Fibroblast of peridontal ligament (primary cell): ENCODE results near the gene MLST8.

Experiments
- DNase-seq: peaks from one replicate; pipeline ENCODE4 v3.0.0-alpha.2; 2010; ENCODE audit errors: extremely low read depth

The MLST8 gene

DNA sequence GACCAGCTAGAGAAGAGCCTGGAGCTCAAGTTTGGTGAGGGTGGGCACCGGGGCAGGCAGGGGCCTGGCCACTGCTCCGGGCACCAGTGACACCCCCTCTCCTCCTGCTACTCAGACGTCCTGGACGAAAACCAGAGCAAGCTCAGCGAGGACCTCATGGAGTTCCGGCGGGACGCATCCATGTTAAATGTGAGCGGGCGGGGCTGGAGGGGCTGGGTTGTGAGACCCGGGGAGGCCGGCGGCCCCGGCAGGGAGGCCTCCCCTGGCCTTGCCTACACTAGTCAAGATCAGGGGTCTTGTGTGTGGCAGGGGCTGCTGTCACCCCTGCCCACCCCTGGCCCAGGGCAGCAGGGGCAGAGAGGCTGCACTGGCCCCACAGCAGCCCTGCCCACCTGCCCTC is 31.9 kb upstream of the MLST8 start:
- no peak for DNase-seq

DNA sequence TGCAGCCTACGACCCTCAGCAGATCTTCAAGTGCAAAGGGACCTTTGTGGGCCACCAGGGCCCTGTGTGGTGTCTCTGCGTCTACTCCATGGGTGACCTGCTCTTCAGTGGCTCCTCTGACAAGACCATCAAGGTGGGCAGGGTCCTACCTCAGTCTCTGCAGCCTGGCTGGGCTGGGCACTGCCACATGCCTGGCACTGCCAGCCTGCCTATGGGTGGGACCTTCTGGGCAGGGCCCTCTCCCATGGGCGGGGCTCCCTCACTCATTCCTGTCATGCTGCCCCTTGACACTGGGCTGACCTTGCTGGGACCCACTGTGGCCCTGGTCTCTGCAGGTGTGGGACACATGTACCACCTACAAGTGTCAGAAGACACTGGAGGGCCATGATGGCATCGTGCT is 31.3 kb upstream of the MLST8 start:
- no peak for DNase-seq

GRCh38 chr16:2174396-2175131 is 30.7 kb upstream of the MLST8 start:
- DNase-seq = no peak

- DNase-seq = no peak
These were observed 29.8 kb upstream of the MLST8 start for GRCh38 chr16:2175454-2175853.

DNA sequence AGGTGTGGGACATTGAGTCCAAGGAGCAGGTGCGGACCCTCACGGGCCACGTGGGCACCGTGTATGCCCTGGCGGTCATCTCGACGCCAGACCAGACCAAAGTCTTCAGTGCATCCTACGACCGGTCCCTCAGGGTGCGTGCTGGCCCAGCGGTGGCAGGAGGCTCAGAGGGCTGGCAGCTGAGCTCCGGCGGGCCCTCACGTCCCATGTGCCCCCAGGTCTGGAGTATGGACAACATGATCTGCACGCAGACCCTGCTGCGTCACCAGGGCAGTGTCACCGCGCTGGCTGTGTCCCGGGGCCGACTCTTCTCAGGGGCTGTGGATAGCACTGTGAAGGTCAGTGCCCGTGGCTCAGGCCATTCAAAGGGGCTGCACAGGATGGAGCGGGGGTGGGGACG is 29.2 kb upstream of the MLST8 start:
- DNase-seq = no peak

GRCh38 chr16:2177101-2177500 is 28.2 kb upstream of the MLST8 start:
- no peak for DNase-seq

DNA sequence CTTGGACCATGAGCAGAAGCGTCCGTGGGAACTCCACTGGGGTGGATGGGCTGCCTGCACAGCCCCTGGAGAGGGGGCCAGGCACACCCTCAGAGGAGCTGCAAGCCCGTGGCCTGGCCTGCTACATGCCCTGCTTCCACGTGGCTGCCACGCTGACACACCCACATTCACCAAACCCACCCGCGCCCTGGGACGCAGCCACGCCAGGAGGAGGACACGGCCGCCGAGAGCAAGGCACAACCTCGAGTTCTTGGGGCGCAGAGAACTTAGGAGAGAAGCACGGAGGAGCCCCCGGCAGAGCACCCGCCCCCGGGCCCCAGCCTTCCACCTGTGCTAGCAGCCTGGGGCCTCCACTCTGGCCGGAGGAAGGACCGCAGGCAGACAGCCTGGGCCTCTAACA is 27.7 kb upstream of the MLST8 start:
- DNase-seq = no peak

DNA sequence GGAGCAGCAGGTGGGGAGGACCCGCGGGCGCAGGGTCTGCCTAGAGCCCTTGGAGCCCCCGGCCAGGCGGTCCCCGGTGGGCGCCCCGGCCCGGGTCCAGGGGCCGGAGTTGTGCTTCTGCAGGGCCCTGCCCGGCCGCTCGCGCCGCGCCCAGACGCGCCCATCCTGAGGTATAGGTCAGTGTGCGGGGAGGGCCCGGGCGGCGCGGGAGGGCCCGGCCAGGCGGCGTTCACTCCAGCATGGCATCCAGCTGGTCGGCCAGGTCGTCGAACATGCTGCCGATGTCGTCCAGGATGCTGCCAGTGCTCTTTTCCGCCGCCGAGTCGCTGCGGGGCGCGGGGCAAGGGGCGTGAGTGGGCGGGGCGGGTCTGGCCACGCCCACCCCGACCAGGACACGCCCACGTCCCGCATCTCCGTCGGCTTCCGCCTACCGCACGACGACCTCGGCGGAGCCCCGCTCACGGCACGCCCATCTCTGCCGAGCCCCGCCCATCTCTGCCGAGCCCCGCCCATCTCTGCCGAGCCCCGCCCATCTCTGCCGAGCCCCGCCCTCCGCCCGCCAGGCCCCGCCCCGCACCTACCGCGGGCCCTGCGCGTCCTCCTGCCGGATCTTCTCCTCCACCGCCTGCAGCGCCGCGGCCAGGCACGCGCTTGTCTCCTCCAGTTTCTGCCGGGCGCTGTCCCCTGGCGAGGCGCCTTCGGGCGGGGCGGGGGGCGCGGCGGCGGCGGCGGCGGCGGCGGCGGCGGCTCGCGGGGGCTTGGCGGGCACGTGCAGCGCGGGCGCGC is 26.7 kb upstream of the MLST8 start:
- no peak for DNase-seq

- no peak for DNase-seq
These were observed 26.1 kb upstream of the MLST8 start for GRCh38 chr16:2179107-2179501.

DNA sequence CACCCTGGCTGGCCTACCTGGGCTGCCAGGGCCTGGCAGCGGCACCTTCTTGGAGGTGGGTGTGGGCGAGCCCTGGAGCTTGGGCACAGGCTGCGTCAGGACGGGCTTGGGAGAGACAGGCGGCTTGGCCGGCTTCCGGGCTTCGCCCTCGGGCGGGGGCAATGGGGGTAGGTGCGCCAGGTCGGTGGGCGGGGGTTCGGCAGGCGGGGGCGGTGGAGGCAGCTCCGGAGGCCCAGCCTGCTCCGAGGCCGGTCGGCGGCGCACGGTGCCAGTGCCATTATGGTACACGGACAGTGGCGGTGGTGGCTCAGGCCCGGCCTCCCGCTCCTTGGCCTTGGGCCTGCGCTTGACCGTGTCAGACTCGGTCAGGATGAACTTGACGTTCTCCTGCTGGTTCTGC is 25.7 kb upstream of the MLST8 start:
- no peak for DNase-seq

DNA sequence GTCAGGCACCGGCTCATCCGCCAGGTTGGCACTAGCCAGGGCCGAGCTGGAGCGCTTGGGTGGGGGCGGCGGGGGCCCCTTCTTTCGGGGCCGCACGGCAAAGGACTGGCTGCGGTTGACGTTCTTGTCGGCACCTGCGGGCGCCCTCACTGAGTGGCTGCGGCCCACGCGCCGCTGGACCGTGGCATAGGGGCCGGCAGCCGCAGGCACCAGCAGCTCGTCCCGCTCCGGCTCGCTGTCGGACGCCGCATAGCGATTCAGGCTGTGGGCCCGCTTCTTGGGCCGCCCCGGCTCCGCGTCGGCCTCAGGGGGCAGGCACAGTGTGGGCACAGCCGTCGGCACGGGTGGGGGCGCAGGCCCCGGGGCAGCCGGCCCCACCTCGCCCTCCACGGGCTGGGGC is 24.8 kb upstream of the MLST8 start:
- no peak for DNase-seq

- no peak for DNase-seq
These were observed 24.0 kb upstream of the MLST8 start for GRCh38 chr16:2180962-2181923.

- DNase-seq = no peak
These were observed 23.3 kb upstream of the MLST8 start for GRCh38 chr16:2181952-2182351.

- no peak for DNase-seq
These were observed 21.6 kb upstream of the MLST8 start for GRCh38 chr16:2183671-2184070.

DNA sequence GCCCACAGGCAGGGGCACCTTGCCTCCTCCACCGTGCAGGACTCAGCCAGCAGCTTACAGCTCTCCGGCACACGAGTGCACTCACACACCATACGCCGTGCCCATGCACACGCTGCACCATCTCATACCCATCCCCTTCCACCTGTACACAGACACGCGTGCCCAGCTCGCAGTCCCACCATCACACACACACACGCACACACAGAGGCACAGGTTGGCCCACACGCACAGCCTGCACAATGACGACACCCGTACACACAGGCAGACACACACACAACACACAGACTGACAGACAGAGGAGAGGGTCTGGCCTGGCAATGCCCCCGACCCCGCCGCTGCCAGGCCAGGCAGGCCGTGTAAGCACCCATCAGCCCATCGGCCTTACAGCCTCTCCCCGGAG is 20.9 kb upstream of the MLST8 start:
- DNase-seq = no peak

DNA sequence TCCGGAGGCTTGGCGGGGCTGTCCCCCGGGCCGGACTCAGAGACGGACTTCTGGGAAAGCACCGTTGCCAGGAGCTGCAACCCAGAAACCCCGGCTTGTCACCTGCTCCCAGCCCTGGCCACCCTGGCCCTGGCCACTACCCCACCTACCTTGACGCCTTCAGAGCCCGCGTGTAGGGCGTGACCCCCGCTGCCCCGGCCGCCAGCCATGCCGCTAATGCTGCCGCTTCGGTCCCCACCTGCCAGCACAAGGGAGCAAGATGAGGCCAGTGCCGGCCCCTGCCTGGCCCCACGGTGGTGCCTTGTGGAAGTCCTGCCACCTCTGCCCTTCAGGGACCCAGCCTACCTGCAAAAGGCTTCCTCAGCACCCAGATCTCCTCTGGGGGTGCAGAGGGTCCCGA is 20.3 kb upstream of the MLST8 start:
- DNase-seq = no peak

DNA sequence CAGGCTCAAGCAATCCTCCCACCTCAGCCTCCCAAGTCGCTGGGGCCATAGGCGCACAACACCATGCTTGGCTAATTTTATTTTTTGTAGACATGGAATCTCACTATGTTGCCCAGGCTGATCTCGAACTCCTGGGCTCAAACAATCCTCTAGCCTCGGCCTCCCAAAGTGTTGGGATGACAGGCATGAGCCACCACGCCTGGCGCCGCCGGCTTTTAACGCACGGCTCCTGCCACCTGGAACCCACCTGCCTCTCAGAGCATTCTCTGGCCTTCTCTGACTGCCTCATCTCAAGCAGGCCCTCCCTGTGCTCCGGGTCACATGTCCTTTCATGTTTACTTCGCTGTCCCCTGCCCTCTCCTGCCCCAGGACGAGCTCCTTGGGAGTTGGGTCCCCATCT is 19.2 kb upstream of the MLST8 start:
- no peak for DNase-seq

DNA sequence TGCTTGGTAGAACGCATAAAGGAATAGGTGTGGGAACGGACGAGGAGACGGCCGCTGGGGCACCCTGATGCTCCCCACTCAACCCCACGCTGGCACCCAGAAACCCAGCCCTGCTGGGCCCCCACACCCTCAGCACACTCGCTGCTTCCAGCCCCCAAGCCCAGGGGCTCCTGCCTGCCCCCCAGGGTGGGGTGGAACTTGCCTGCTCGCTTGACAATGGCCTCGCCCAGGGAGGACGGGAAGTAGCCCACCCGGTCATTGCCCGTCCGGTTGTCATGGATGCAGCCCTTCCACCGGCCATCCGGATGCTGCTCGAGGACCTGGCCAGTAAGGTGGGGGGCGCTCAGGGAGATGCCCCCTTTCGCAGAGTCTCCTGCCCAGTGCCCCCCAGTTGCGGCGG is 18.7 kb upstream of the MLST8 start:
- DNase-seq = no peak

- no peak for DNase-seq
These were observed 18.0 kb upstream of the MLST8 start for GRCh38 chr16:2187212-2187611.

DNA sequence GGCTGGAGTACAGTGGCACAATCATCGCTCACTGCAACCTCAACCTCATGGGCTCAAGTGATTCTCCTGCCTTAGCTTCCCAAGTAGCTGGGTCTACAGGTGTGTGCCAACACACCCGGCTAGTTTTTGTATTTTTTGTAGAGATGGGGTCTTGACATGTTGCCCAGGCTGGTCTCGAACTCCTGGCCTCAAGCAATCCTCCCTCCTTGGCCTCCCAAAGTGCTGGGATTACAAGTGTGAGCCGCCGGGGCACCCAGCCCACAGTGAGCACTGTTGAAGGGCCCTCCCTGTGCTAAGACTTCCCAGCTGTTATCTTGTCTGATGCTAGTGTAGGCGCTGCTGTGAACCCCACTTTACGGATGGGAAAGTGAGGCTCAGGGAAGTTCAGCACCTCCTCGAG is 16.9 kb upstream of the MLST8 start:
- no peak for DNase-seq

DNA sequence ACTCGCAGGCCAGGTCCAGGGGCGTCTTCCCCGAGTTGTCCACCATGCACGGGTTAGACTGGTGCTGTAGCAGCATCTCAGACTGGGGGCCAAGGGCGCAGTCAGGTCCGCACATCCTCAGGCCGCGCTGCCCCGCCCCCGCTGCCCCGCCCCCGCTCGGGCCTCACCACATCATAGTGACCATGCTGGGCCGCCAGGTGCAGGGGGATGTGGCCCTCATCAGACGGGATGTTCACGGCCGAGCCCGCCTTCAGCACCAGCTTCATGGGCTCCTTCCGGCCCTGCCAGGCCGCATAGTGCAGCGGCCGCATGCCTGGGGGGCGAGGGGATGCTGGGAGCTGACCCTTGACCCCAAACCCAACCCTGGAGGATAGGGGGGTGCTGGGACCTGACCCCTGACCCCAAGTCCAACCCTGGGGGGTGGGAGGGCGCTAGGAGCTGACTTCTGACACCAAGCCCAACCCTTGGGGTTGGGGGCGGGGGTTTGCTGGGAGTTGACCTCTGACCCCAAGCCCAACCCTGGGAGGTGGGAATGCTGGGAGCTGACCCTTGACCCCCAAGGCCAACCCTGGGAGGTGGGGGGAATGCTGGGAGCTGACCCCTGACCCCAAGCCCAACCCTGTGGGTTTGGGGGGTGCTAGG is 15.9 kb upstream of the MLST8 start:
- no peak for DNase-seq
